GM12801 (cell line): ENCODE measurements around the gene CLIC5.

Source experiments
- TF ChIP-seq, protein P1 (sequence below): IDR thresholded peaks from one replicate; pipeline ENCODE4 v1.5.1; 2011; ENCODE audit warnings: control low read depth; ENCODE audit not compliant: insufficient read length; ENCODE audit errors: extremely low read depth

CLIC5 gene

DNA sequence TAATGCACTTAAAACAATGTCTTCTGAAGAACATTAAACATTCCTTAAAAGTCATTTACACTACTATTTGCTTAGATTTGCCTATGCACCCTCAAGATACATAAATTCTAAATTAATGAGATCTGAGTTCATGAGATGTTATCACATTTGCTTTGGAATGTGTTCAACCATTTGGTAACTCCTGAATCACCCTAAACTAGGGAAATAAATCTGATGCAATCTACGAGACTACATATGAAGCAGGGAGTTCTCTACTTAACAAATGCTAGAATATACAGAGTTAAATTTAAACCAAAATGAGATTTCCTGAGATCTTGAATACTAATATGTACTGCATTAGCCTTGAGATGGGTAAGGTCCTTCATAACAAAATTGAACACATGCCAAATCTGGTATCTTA is 170.1 kb downstream of the CLIC5 start:
- TF ChIP-seq, protein P1, sequence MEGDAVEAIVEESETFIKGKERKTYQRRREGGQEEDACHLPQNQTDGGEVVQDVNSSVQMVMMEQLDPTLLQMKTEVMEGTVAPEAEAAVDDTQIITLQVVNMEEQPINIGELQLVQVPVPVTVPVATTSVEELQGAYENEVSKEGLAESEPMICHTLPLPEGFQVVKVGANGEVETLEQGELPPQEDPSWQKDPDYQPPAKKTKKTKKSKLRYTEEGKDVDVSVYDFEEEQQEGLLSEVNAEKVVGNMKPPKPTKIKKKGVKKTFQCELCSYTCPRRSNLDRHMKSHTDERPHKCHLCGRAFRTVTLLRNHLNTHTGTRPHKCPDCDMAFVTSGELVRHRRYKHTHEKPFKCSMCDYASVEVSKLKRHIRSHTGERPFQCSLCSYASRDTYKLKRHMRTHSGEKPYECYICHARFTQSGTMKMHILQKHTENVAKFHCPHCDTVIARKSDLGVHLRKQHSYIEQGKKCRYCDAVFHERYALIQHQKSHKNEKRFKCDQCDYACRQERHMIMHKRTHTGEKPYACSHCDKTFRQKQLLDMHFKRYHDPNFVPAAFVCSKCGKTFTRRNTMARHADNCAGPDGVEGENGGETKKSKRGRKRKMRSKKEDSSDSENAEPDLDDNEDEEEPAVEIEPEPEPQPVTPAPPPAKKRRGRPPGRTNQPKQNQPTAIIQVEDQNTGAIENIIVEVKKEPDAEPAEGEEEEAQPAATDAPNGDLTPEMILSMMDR = no peak

DNA sequence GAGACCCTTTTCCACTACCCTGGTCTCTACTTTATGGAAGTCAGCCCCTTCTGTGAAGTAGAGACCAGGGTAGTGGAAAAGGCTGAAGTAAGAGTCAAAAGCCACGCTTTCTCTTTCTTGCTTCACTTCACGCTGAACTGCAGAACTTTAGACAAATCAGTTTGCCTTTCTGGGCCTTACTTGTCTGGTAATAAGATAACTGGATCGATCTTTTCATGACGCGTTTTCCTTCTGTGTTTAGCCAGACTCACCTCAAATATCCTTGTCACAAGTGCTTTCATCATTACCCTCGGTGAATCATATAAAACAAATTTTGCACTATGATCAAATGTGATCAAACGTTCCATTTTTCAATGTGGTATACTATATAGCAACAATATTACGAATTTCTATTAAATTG is 170.7 kb downstream of the CLIC5 start:
- TF ChIP-seq, protein P1 = no peak

DNA sequence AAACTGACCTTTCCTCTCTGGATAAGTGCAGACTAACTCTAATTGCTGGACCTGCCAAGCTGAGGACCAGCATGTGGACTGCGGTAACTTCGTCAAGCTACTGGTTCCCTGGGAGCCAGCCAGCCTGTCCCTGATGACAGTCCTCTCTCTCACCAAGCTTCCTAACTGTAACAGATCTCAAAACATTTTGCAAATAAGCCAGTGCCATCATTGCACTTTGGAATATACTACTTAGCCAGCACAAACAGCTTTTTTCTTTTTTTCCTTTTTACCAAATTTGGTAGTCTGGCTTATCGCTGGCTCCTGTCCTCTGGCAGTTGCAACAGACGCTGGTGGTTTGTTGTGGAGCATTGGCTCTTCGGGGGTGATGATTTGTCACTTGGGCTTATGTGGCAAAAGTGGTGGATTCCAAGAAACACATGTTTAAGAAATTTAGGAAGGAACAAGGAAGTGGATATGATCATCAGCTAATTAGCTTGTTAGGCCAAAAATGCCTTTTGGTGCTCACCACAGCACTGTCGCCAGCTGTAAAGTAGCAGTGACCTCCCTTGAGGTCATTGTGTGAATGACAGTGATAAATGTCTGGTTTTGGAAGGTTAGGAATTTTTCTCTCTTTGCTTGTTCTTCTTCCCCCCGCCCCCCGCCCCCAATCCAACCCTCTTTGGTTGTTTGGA is 171.7 kb downstream of the CLIC5 start:
- TF ChIP-seq, protein P1 = no peak

DNA sequence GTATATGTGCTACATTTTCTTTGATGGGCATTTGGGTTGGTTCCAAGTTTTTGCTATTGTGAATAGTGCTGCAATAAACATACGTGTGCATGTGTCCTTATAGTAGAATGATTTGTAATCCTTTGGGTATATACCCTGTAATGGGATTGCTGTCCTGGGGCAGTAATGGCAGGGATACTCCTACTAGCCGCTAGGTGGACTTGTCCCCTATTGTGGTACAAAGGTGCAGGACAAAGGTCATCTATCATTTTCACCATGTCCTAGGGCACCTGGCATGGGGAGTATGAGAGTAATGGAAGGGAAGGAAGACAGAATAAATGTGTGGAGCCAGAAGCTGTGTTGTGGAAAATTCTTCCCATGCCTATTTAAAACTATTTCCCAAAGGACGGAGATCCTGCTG is 174.6 kb downstream of the CLIC5 start:
- TF ChIP-seq, protein P1 = no peak

DNA sequence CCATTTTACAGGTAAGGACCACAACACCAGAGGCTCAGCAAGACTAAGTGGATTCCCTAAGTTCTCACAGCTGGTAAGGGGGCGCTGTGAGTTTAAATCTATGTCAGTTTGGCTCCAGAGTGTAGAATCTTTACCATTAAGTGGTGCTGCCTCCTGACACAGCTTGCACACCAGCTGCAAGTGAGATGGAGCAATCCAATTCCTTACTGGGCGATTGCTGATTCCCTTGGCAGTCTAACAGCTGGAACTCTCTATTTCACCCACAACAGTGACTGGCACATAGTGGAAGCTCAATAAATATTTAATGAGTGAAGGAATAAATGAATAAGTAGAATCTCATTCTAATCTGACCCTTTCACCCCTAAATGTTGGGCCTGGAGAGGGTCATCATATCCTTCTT is 176.7 kb downstream of the CLIC5 start:
- TF ChIP-seq, protein P1 = no peak

DNA sequence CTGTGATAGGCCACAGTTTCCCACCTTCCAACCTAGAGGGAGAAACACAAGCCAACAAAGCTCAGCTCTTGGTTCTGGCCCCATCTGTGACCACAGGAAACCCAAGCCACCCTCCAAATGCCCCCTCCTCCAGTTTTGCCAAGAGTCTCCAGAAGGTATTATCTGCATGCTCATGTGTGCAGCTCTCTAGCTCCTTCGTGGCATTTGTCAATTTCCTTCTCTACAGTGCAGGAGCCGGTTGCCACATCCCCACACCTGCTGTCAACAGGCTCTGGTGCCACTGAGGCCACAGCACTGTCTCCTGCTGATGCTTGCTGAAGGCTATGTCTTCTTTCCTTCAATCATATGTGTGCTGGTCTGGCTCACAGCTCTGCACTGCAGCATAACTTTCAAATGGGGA is 177.2 kb downstream of the CLIC5 start:
- TF ChIP-seq, protein P1 = no peak

DNA sequence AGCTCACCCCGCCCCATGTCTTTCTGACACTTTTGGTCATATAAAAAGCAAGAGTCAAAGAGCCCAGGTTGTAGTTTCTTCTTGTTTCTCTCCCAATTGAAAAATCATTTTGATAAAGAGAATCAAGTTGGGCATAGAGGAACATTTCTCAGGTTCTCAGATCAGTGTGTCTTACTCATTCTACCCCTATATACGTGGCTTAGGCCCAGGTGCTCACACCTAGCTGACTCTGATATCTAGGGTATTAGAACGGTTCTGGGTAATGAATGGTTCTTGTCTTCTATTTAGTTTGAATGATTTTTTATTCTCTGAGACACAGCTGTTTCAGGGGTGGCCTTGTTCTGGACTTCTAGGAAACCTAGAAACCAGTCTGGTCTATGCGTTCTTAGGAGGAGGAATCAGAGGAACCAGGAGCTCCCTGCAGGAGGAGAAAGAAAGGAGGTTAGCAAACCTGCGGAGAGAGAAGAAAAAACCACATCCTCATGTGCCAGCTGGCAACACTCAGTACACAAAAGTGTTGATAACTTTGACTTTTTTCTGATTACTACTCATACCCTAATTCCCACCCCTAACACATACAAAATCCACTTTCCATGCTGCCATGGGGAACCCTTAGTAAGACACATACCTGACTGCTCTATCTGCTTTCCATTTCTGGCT is 178.0 kb downstream of the CLIC5 start:
- TF ChIP-seq, protein P1 = no peak
